GM21381 (cell line): ENCODE data around the gene METTL25B.

Experiments used
- ATAC-seq: cut with Tn5 transposase; IDR thresholded peaks from one replicate; pipeline ENCODE4 v1.9.1; 2021; ENCODE audit warnings: mild to moderate bottlenecking, moderate library complexity; ENCODE audit not compliant: unreplicated experiment

Gene METTL25B

GRCh38 chr1:156700736-156701531 lies 27.3 kb upstream of the METTL25B start:
- no peak for ATAC-seq

- no peak for ATAC-seq
Measured at GRCh38 chr1:156703336-156703735, 24.9 kb upstream of the METTL25B start.

DNA sequence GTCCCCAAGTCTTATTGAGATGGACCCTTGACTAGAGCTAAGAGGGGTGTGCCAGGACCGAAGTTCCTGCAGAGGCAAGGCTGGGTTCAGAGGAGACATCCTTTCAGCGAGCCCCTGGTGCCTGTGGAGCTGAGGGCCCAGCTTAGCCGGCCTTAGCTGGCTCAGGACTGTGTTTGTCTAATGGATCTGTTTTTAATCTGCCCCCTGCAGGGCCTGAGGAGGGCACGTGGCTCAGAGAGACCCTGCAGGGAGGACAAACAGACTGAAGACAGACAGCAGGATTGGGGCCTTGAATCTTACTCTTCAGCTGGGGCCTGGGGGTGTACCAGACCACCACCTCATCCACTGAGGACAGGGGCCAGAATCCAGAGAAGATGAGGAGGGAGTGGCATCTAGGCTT lies 24.5 kb upstream of the METTL25B start:
- ATAC-seq: no peak

DNA sequence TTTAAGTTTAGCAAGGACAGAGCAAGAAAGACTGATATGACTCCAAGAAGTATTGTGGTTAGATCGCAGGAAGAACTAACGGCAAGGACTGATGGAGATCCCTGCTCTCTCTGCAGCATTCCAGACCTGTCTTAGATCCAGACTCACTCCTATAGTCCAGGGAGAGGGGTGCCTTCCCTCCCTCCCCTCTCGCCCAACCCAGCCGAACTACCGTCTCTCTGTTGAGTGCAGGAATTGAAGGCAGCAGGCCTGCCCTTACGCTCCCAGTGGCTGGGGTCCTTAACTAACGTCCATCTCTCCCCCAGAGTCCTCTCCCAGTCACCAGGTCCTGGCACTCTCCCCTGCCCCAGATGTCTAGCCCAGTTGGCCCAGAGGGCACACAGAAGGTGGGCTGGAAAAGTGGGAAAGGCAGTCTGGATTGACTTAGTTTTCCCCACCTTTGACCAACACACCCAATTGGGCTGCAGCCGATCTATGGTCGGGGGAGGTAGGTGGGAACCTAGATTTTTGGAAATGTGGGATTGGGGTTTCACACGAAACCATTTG lies 24.0 kb upstream of the METTL25B start:
- no peak for ATAC-seq

GRCh38 chr1:156704930-156705320 lies 23.3 kb upstream of the METTL25B start:
- no peak for ATAC-seq

GRCh38 chr1:156705321-156705917 lies 22.9 kb upstream of the METTL25B start, which contains the start of gene CRABP2:
CRABP2 (minus strand) TSS chr1:156705583; CDS start chr1:156705446, 137 bp downstream.
- ATAC-seq: no peak

GRCh38 chr1:156705918-156706656 lies 22.2 kb upstream of the METTL25B start:
- ATAC-seq: no peak

DNA sequence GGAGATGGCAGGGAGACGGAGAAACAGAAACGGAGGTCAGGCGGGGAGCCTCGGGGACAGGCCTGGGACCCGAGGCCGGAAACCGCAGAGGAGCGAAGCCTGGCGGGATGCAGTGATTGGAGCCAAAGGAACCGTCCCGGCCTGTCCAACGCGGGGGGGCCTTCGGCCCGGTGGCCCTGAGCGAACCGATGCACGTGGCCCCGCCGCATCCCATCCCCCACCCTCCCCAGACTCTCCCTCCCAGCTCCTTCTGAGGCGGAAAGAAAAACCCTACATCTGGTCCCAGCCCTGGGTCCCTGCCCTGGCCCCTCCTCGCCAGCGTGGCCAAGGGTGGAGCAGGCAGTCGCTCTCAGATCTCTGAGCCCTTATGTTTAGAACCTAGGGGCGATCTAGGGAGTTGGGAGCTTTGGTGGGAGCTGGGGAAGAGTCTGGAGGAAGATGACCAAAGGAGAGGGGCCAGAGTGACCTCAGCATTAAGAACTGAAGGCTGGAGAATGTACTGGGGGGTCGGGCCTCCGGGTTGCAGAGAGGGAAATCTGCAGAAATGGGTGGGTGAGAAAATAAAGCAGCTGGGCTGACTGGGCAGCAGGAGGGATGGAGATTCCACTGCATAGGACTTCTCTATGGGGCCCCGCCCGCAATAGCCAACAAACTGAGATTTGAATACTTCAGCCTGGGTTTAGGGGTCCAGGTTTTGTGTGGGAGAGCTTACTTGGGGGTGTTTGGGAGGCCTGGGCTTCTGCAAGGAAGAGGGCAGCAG lies 21.4 kb upstream of the METTL25B start:
- no peak for ATAC-seq

DNA sequence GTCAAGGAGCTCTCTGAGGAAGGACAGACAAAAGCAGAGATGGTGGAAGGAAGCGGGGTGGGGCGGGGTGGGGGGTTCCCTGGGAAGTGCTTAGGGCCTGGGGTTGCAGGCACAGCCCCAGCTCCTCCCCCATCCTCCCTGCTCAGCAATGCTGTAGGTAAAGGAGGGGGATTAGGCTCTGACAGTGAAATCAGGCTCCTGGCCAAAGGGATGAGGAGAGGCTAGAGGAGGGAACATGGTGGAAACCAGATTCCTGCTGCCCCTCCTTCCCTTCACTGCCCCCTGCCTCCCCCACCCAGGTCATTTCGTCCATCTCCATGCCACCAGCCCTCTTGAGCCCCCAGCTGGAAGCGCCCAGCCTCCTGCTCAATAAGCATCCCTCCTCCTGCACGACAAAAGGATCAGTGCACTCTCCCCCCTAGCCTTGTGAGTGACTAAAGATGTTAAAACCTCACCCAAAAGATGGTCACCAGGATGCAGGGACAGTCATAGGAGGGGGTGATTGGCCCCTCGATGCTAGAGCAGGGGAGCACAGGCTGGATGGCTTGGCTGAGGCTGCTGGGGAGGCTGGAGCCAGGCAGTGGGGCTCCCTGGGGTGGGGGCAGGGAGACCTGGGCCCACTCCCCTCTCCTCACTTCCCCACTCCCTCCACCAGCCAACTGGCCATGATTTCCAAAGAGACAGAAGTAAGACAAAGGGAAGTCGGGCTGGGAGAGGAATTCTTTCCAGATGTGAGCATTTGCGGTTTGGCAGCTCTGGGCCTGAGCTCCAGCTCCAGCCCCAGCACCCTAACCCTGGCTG lies 20.7 kb upstream of the METTL25B start:
- ATAC-seq: no peak

DNA sequence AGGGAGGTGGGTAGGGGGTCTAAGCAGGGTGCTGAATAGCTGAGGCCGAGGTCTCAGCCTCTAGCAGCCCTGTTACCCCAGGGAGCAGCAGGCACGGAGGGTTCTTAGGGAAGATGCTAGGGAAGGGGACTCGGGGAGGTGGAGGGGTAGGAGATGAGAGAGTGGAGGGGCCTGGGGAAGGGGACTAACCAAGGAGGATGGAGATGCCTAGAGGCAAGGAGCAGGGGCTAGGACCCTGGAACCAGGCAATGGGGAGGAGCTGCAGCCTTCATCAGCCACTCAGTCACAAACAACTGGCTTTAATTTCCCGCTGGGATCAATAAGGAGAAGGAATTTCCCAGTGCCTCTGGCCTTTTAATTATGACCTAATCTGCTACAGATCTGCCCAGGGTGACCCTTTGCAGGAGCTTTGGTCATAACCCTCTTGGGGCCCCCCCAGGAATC lies 20.0 kb upstream of the METTL25B start:
- ATAC-seq: no peak

GRCh38 chr1:156709031-156709430 lies 19.2 kb upstream of the METTL25B start:
- no peak for ATAC-seq

GRCh38 chr1:156709757-156710489 lies 18.3 kb upstream of the METTL25B start:
- ATAC-seq: no peak

GRCh38 chr1:156711011-156711817 lies 17.1 kb upstream of the METTL25B start:
- no peak for ATAC-seq

DNA sequence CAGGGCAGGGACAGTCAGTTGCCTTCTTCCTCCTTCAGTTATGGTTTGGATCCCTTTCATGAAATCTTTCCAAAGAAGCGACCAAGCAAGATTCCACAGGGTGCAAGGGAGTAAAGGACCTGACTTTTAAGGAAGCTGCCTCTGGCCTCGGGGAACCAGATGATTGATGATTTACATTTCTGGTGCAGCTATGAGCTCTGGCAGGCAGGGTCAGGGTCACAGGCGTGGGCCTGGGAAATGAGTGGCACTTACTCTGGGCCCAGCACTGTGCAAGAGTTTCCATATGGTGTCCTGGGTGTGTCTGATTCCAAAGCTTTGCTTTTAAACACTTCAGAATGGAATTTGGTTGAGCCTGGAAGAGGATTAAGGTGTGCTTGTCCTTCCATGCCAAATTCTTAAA lies 15.6 kb upstream of the METTL25B start:
- no peak for ATAC-seq

DNA sequence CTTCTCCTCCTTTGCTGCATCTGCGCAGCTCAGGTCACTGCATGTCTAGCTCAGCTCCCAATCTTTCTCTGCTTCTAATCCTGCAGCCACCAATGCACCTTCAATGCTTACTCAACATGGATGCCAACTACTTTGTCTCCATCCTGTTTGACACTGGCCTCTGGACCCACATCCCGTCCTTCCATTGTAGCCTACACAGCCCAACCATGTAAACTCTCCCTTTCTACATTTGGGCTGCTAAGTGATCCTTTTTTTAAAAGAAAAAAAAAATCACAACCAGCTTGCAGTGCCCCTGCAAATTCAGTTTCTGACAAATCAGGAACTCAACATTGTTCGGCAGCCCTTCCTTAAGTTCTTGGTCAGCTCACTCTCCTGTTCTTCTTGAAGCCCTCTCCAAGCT lies 13.4 kb upstream of the METTL25B start:
- ATAC-seq: no peak

- ATAC-seq: no peak
Measured at GRCh38 chr1:156717351-156717750, 10.9 kb upstream of the METTL25B start.

DNA sequence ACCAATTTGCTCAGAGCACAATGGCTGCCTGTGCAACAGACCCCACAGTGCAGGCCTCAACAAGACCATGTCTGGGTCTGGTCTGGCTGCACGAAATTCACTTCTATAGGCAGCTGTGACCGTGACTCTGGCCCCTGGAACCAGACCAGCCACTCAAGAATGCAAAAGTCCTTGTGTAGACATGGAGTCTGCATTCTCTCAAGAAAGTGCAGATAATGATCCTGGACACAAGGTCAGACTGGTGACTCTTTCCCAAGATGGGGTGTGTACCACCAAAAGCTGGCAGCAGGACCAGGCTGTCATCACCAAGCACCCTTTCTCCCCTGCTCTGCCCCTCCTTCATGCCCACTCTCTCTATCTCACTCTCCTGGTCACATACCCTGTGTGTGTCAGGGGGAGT lies 7.1 kb upstream of the METTL25B start:
- ATAC-seq: no peak

- no peak for ATAC-seq
Measured at GRCh38 chr1:156721535-156721934, 6.7 kb upstream of the METTL25B start.
